ENCODE results near the gene RAB22A.
"Not testable (repeated sequence)": the region's sequence is repeated elsewhere in the genome, so short reads cannot be mapped to it uniquely, and the experiment has no call there.

The RAB22A gene

GRCh38 chr20:58352468-58352867 is 43.0 kb downstream of the RAB22A start:
- DNase-seq, result no peak

GRCh38 chr20:58359441-58359840 is 49.9 kb downstream of the RAB22A start:
- DNase-seq, result no peak

GRCh38 chr20:58360936-58361335 is 51.4 kb downstream of the RAB22A start:
- DNase-seq, result no peak

- no peak for DNase-seq
Observed at GRCh38 chr20:58361481-58362205, 52.1 kb downstream of the RAB22A start.

- DNase-seq, result no peak
Observed at GRCh38 chr20:58362206-58362516, 52.6 kb downstream of the RAB22A start.

GRCh38 chr20:58362970-58363369 is 53.5 kb downstream of the RAB22A start:
- no peak for DNase-seq

GRCh38 chr20:58366866-58367265 is 57.4 kb downstream of the RAB22A start:
- no peak for DNase-seq

GRCh38 chr20:58372806-58373205 is 63.3 kb downstream of the RAB22A start:
- DNase-seq, result no peak

GRCh38 chr20:58373296-58373695 is 63.8 kb downstream of the RAB22A start:
- DNase-seq, result not testable (repeated sequence)

GRCh38 chr20:58374027-58374850 is 64.7 kb downstream of the RAB22A start:
- DNase-seq, result peak; percentile 38

- no peak for DNase-seq
Observed at GRCh38 chr20:58374906-58375758, 65.6 kb downstream of the RAB22A start.

GRCh38 chr20:58375759-58376352 is 66.3 kb downstream of the RAB22A start:
- no peak for DNase-seq

GRCh38 chr20:58377017-58377416 is 67.5 kb downstream of the RAB22A start:
- no peak for DNase-seq

- DNase-seq, result no peak
Observed at GRCh38 chr20:58377766-58378401, 68.4 kb downstream of the RAB22A start.

- DNase-seq, result no peak
Observed at GRCh38 chr20:58378704-58379103, 69.2 kb downstream of the RAB22A start.

GRCh38 chr20:58381627-58382026 is 72.1 kb downstream of the RAB22A start:
- DNase-seq, result no peak

GRCh38 chr20:58382096-58382495 is 72.6 kb downstream of the RAB22A start:
- DNase-seq, result no peak

GRCh38 chr20:58384821-58385220 is 75.3 kb downstream of the RAB22A start:
- no peak for DNase-seq

- DNase-seq, result no peak
Observed at GRCh38 chr20:58388028-58388601, 78.6 kb downstream of the RAB22A start.

GRCh38 chr20:58388882-58389323 is 79.4 kb downstream of the RAB22A start, which contains the start of gene VAPB:
Gene VAPB, plus strand, starts transcription at chr20:58389229. Its CDS starts 231 bp downstream, at chr20:58389460.
- DNase-seq, result peak; percentile 96

GRCh38 chr20:58389324-58389967 is 79.9 kb downstream of the RAB22A start:
- DNase-seq, result peak; percentile 68
